AG04450 (cell line): ENCODE results near the gene CHST2. TPM values are rescaled to one million over a fixed set of nuclear protein-coding genes. Genes with fewer than 3 reads are reported as not detected.

ENCODE experiments used
- CTCF ChIA-PET: fragments of 300-600, 350-600 bp; formaldehyde crosslinking; extraction: SDS; loops from one replicate; lab custom pipeline; 2022; ENCODE audit warnings: antibody characterized with exemption, inconsistent platforms; lab: Charles Lee
- POLR2A ChIA-PET: fragments of 350-600 bp; formaldehyde crosslinking; extraction: SDS; loops from one replicate; lab custom pipeline; 2021; ENCODE audit warnings: antibody characterized with exemption, inconsistent platforms; lab: Yijun Ruan, JAX
- DNase-seq: peaks from one replicate; pipeline ENCODE4 v3.0.0-alpha.2; 2011; ENCODE audit warnings: low read depth, low spot score
- H3K27ac ChIP-seq: one replicate; pipeline ENCODE4 v1.5.1; 2012; ENCODE audit warnings: low read depth, low read length, control low read depth
- H3K27me3 ChIP-seq: one replicate; pipeline ENCODE4 v1.6.0; 2012; ENCODE audit warnings: low read length; ENCODE audit not compliant: control insufficient read depth, insufficient read depth
- H3K4me3 ChIP-seq: 2 replicates; pipeline ENCODE4 v1.5.1; 2011; ENCODE audit warnings: mild to moderate bottlenecking, low read depth, low read length, control low read depth
- H3K9me3 ChIP-seq: 2 replicates; pipeline ENCODE4 v1.5.1; 2012; ENCODE audit warnings: low read length; ENCODE audit not compliant: control insufficient read depth, insufficient read depth
- polyA plus RNA-seq: library from polyadenylated mRNA; depleted of rRNA; stranded (reverse); fragments of >200 nt; gene quantifications from 2 replicates; pipeline ENCODE4 v1.2.3, GENCODE V29; 2011
- TF ChIP-seq, protein P1 (sequence below): IDR thresholded peaks from 2 replicates; pipeline ENCODE4 v1.5.1; 2011; ENCODE audit warnings: low read depth, low read length, control low read depth, inconsistent platforms

Gene CHST2
- polyA plus RNA-seq, 1 experiment = 0.26 TPM

DNA sequence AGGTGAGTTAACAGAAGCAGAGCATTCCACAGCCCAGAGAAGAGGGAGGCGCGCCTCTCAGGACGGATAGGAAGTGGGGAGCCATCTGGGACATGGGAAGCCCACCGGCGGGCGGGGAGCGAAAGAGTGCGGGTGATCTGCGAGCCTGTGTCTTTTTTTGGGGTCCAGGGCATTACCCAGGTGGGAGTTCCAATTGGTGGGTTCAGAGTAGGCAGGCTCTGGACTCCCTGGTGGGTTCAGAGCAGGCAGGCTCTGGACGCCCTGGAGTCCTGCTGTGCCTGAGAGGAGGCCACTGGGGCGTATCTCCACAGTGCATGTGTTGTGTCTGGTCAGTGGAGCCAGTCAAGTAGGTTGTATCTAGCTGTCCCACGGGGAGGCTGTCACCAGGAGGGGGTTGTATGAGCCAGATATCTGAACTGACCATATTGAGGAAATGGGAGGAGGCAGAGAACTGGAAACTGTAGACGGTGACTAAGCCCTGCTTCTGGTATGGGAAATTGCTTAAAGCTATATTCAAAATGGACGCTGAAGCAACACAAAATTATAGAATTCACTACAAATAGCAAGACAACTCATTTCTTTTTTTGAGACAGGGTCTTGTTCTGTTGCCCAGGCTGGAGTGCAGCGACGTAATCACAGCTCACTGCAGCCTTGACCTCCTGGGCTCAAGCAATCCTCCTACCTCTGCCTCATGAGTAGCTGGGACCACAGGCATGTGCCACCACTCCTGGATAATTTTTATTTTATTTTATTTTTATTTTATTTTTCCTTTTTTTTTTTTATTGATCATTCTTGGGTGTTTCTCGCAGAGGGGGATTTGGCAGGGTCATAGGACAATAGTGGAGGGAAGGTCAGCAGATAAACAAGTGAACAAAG, 34.5 kb upstream of the CHST2 start:
- ChIA-PET POLR2A (no interaction called here), CTCF (no interaction called here)
- TF ChIP-seq, protein P1, sequence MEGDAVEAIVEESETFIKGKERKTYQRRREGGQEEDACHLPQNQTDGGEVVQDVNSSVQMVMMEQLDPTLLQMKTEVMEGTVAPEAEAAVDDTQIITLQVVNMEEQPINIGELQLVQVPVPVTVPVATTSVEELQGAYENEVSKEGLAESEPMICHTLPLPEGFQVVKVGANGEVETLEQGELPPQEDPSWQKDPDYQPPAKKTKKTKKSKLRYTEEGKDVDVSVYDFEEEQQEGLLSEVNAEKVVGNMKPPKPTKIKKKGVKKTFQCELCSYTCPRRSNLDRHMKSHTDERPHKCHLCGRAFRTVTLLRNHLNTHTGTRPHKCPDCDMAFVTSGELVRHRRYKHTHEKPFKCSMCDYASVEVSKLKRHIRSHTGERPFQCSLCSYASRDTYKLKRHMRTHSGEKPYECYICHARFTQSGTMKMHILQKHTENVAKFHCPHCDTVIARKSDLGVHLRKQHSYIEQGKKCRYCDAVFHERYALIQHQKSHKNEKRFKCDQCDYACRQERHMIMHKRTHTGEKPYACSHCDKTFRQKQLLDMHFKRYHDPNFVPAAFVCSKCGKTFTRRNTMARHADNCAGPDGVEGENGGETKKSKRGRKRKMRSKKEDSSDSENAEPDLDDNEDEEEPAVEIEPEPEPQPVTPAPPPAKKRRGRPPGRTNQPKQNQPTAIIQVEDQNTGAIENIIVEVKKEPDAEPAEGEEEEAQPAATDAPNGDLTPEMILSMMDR = no peak
- no peak for DNase-seq
- Histone ChIP-seq H3K4me3 (no peak overlapping the region), H3K9me3 (peaks cover 4% of the 10 kb centered on the region), H3K27ac (no peak overlapping the region), H3K27me3 (no peaks in the 10 kb centered on the region)

DNA sequence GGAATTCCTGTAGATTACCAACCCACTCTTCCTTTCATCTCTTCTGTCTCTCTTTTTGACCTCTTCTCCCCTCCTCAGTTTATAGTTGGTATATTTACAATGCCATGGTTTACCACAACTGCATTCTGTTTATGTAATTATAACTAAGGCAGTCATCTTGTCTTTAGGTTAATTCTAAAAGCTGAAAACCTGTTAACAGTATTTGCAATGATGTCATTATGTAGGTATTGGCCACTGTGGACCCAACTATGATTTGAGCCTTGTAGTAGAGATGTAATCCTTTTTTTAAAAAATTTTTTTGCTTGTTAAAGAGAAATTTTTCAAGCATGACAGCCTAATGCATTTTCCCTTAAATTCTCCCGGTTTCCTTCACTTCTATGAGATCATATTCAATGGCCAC, 30.7 kb upstream of the CHST2 start:
- CTCF ChIA-PET = no interaction called here
- POLR2A ChIA-PET = no interaction called here
- DNase-seq = no peak
- H3K27ac ChIP-seq = no peak overlapping the region
- TF ChIP-seq, protein P1 = no peak
- H3K9me3 ChIP-seq = peaks cover 4% of the 10 kb centered on the region
- peaks cover 3% of the 10 kb centered on the region for H3K27me3 ChIP-seq
- no peak overlapping the region for H3K4me3 ChIP-seq

DNA sequence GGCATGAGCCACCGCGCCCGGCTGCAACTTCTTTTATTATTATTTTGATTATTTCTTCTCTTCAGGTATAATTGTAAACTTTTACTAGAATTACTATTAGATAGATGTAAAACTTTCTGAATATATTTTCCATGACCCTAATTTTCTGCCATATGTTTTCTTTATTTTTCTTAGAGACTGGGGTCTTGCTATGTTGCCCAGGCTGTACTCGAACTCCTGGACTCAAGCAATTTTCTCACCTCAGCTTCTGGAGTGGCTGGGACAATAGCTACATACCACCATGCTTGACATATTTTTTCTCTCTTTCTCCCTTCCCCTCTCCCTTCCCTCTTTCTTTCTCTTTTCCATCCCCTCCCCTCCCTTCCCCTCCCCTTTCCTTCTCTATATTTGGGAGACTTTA, 29.6 kb upstream of the CHST2 start:
- no peak for DNase-seq
- H3K9me3 ChIP-seq = peaks cover under 1% of the 10 kb centered on the region
- H3K27me3 ChIP-seq = peaks cover 3% of the 10 kb centered on the region
- POLR2A ChIA-PET = no interaction called here
- CTCF ChIA-PET = interaction anchor here (0.6 kb wide), 1 partner anchor 145 kb away, joined by 3 read pairs; no protein-coding TSS in a partner anchor
- TF ChIP-seq, protein P1 = no peak
- no peak overlapping the region for H3K4me3 ChIP-seq
- no peak overlapping the region for H3K27ac ChIP-seq

- TF ChIP-seq, protein P1 = no peak
- H3K27me3 ChIP-seq = peaks cover 3% of the 10 kb centered on the region
- CTCF ChIA-PET = interaction anchor here (0.6 kb wide), 1 partner anchor 144 kb away, joined by 3 read pairs; no protein-coding TSS in a partner anchor
- DNase-seq = no peak
- H3K9me3 ChIP-seq = peaks cover 2% of the 10 kb centered on the region; the same call in 1 of the 2 replicates
- no peak overlapping the region for H3K27ac ChIP-seq
- POLR2A ChIA-PET = no interaction called here
- no peak overlapping the region for H3K4me3 ChIP-seq
These were observed 29.1 kb upstream of the CHST2 start for GRCh38 chr3:143090486-143090885.
